Astrocyte (in vitro differentiated cells and primary cell): ENCODE measurements around the gene TMEM129.

Experiments
- EZH2 ChIP-seq: IDR thresholded peaks from 2 replicates; pipeline ENCODE4 v1.6.1; 2012; ENCODE audit warnings: mild to moderate bottlenecking, low read length, inconsistent platforms; ENCODE audit not compliant: insufficient read depth
- TF ChIP-seq, protein P1 (sequence below): IDR thresholded peaks from 2 replicates; pipeline ENCODE4 v1.5.1; 2011; ENCODE audit warnings: low read depth, mild to moderate bottlenecking, inconsistent platforms, low read length, moderate library complexity; ENCODE audit not compliant: insufficient read depth

DNA sequence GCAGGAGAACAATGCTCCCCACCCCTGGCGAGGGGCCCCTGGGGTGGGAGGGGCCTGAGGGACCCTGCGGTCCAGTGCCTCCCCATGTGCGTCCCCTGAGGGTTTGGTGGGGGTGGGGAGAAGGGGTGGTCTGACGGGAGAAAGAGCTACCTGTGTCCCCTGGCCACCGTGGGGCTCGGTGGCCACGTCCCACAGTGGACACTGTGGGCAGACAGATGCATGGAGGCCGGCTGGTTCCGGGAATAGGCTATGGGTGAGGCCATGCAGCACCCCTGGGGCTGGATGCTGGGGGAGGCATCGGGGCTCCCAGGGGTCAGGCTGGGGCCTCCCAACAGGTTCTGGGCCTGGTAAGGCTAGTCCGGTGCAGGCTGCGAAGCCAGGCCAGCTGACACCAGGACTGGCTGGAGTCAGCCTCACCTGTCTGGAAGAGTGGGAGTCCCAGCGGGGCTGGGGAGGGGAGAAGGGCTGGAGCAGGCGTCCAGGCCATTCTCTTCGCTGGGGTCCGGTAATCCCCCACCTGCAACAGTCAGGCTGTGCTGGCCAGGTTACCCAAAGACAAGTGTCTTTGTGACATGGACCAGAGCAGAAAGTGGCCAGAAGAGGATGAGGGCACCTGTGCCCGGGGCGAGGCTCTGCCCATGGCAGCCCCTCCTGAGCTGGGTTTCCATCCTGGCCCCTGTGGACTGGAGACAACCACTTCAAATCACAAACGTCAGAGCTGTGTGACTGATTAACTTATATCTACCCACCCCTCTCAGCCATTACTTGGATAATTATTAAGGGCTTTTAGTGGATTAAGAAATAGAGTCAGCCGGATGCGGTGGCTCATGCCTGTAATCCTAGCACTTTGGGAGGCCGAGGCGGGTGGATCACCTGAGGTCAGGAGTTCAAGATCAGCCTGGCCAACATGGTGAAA is 35.6 kb downstream of the TMEM129 start:
- TF ChIP-seq, protein P1, sequence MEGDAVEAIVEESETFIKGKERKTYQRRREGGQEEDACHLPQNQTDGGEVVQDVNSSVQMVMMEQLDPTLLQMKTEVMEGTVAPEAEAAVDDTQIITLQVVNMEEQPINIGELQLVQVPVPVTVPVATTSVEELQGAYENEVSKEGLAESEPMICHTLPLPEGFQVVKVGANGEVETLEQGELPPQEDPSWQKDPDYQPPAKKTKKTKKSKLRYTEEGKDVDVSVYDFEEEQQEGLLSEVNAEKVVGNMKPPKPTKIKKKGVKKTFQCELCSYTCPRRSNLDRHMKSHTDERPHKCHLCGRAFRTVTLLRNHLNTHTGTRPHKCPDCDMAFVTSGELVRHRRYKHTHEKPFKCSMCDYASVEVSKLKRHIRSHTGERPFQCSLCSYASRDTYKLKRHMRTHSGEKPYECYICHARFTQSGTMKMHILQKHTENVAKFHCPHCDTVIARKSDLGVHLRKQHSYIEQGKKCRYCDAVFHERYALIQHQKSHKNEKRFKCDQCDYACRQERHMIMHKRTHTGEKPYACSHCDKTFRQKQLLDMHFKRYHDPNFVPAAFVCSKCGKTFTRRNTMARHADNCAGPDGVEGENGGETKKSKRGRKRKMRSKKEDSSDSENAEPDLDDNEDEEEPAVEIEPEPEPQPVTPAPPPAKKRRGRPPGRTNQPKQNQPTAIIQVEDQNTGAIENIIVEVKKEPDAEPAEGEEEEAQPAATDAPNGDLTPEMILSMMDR = no peak
- TF ChIP-seq EZH2 = no peak
